ENCODE measurements around the gene PHACTR3. TPM values are rescaled to one million over a fixed set of nuclear protein-coding genes. Genes with fewer than 3 reads are reported as not detected.

Gene PHACTR3
- total RNA-seq, 1 experiment from 2014 or later, result 0.10 TPM

DNA sequence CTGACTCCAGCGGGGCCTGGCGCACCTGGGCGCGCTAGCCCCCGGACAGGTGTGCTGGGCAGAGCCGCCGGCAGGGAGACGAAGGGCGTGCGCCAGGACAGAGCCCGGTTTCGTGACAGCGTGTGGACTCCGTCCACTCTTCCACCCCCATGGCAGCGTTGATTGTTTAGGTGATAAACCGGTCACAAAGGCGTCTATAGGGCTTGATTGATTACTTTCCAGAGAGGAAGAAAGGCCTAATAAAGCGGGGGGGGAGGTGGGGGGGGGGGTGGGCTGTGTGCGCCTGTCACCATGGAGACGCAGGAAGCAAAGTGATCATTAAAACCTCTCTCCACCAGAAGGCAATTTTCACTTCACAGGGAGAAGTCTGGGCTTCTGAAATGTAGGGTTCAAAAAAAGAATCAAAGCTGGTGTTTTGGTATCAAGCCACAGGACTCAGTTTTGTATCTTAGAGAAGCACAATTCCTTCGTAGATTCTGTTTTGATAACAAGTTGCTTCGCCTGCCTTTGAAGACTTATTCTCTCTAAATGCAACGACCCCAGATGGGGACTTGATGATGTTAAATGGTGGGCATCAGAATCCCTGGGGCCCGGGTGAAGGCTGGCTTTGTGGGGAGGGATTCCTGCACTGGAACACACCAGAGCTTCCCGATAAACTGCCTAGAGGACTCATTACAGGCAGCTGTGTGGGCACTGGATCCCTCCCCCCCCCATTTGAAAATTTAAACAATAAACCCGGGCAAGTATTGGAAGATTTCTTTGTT lies 1.4 kb downstream of the PHACTR3 start:
- Histone ChIP-seq H3K36me3 (ENCODE audit: control insufficient read depth, insufficient read depth, low read length) (no peaks in the 10 kb centered on the region), H3K4me3 (ENCODE audit: low read depth in 2 of 2, low read length in 2 of 2) (no peak overlapping the region; a peak in 1 of 4 replicates), H3K27me3 (ENCODE audit: control insufficient read depth, insufficient read depth, low read length) (peaks cover 33% of the 10 kb centered on the region), H3K27ac (ENCODE audit: low read length) (no peak overlapping the region), H3K4me1 (ENCODE audit: control insufficient read depth, insufficient read depth, low read length) (no peaks in the 10 kb centered on the region), H3K9me3 (ENCODE audit: control insufficient read depth, insufficient read depth, low read depth, low read length) (no peaks in the 10 kb centered on the region)
- intact Hi-C loops (cut with micrococcal nuclease; ENCODE audit: unreplicated experiment) (no loop called here), in situ Hi-C loops (cut with HindIII; ENCODE audit: low pct_unique_long_range_greater_than_20kb, low sequenced_read_pairs) (no loop called here)
- no peak for ATAC-seq
- ChIA-PET CTCF (interaction anchor here (0.6 kb wide), 1 partner anchor 242 kb away, joined by 3 read pairs; no protein-coding TSS in a partner anchor), POLR2A (no interaction called here)
- BruUV-seq (replicated peaks), result no TSS peak
- TF ChIP-seq TCF7L2 (IDR thresholded peaks at IDR 0.05; ENCODE audit: low read depth, low read length) (no peak), POLR2AphosphoS5 (IDR thresholded peaks at IDR 0.05; ENCODE audit: low read depth, low read length) (no peak), SIN3A (IDR thresholded peaks at IDR 0.05; ENCODE audit: borderline replicate concordance, insufficient read depth, low read depth, low read length) (no peak)
- TF ChIP-seq, protein P1, sequence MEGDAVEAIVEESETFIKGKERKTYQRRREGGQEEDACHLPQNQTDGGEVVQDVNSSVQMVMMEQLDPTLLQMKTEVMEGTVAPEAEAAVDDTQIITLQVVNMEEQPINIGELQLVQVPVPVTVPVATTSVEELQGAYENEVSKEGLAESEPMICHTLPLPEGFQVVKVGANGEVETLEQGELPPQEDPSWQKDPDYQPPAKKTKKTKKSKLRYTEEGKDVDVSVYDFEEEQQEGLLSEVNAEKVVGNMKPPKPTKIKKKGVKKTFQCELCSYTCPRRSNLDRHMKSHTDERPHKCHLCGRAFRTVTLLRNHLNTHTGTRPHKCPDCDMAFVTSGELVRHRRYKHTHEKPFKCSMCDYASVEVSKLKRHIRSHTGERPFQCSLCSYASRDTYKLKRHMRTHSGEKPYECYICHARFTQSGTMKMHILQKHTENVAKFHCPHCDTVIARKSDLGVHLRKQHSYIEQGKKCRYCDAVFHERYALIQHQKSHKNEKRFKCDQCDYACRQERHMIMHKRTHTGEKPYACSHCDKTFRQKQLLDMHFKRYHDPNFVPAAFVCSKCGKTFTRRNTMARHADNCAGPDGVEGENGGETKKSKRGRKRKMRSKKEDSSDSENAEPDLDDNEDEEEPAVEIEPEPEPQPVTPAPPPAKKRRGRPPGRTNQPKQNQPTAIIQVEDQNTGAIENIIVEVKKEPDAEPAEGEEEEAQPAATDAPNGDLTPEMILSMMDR (IDR thresholded peaks at IDR 0.05), result no peak
- TF ChIP-seq, protein P2, sequence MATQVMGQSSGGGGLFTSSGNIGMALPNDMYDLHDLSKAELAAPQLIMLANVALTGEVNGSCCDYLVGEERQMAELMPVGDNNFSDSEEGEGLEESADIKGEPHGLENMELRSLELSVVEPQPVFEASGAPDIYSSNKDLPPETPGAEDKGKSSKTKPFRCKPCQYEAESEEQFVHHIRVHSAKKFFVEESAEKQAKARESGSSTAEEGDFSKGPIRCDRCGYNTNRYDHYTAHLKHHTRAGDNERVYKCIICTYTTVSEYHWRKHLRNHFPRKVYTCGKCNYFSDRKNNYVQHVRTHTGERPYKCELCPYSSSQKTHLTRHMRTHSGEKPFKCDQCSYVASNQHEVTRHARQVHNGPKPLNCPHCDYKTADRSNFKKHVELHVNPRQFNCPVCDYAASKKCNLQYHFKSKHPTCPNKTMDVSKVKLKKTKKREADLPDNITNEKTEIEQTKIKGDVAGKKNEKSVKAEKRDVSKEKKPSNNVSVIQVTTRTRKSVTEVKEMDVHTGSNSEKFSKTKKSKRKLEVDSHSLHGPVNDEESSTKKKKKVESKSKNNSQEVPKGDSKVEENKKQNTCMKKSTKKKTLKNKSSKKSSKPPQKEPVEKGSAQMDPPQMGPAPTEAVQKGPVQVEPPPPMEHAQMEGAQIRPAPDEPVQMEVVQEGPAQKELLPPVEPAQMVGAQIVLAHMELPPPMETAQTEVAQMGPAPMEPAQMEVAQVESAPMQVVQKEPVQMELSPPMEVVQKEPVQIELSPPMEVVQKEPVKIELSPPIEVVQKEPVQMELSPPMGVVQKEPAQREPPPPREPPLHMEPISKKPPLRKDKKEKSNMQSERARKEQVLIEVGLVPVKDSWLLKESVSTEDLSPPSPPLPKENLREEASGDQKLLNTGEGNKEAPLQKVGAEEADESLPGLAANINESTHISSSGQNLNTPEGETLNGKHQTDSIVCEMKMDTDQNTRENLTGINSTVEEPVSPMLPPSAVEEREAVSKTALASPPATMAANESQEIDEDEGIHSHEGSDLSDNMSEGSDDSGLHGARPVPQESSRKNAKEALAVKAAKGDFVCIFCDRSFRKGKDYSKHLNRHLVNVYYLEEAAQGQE (IDR thresholded peaks at IDR 0.05; ENCODE audit: insufficient read depth in 1 of 2, low read depth in 2 of 2, low read length in 1 of 2), result no peak
- DNase-seq (ENCODE audit: low read depth, low spot score), result no peak

DNA sequence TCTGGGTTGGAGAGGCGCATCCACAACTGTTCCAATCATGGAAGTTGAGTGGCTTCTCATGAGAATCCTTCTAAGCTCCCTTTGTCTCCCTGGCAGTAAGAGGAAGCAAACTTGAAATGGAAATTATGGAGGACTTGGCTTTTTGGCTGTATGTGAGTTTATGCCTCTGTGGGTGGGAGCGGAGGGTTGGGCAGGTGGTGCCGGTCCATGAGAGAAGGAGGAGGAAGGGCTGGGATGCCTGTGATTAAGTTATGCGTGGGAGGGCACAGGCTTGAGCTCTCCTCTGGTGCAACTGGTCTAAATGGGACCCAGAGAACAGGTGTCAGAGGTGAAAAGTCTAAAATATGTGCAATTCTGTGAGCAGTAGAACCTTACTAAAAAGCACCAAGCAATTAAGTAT lies 2.2 kb downstream of the PHACTR3 start:
- BruUV-seq (replicated peaks), result no TSS peak
- Histone ChIP-seq H3K4me1 (ENCODE audit: control insufficient read depth, insufficient read depth, low read length) (no peaks in the 10 kb centered on the region), H3K36me3 (ENCODE audit: control insufficient read depth, insufficient read depth, low read length) (no peaks in the 10 kb centered on the region), H3K27me3 (ENCODE audit: control insufficient read depth, insufficient read depth, low read length) (peaks cover 28% of the 10 kb centered on the region; the same call in 1 of the 2 replicates), H3K27ac (ENCODE audit: low read length) (no peak overlapping the region), H3K4me3 (ENCODE audit: low read depth in 2 of 2, low read length in 2 of 2) (no peak overlapping the region), H3K9me3 (ENCODE audit: control insufficient read depth, insufficient read depth, low read depth, low read length) (no peaks in the 10 kb centered on the region)
- in situ Hi-C loops (cut with HindIII; ENCODE audit: low pct_unique_long_range_greater_than_20kb, low sequenced_read_pairs), result no loop called here
- ChIA-PET CTCF (no interaction called here), POLR2A (no interaction called here)
- no peak for ATAC-seq
- TF ChIP-seq SIN3A (IDR thresholded peaks at IDR 0.05; ENCODE audit: borderline replicate concordance, insufficient read depth, low read depth, low read length) (no peak), TCF7L2 (IDR thresholded peaks at IDR 0.05; ENCODE audit: low read depth, low read length) (no peak), POLR2AphosphoS5 (IDR thresholded peaks at IDR 0.05; ENCODE audit: low read depth, low read length) (no peak)
- TF ChIP-seq, protein P2 (IDR thresholded peaks at IDR 0.05; ENCODE audit: insufficient read depth in 1 of 2, low read depth in 2 of 2, low read length in 1 of 2), result no peak
- TF ChIP-seq, protein P1 (IDR thresholded peaks at IDR 0.05), result no peak
- intact Hi-C loops (cut with micrococcal nuclease; ENCODE audit: unreplicated experiment), result no loop called here
- DNase-seq (ENCODE audit: low read depth, low spot score), result no peak
